Fibroblast of lung (primary cell): ENCODE data around the gene ATP9B.

Source experiments
- EZH2 ChIP-seq: IDR thresholded peaks from 2 replicates; pipeline ENCODE4 v1.5.1; 2012; ENCODE audit warnings: low read length, control low read depth, mild to moderate bottlenecking; ENCODE audit errors: missing control alignments
- TF ChIP-seq, protein P1 (sequence below), 2 donors: IDR thresholded peaks in 1 of 2; conservative IDR thresholded peaks in 1 of 2; 1 replicate in 1 of 2; 2 replicates in 1 of 2; pipeline ENCODE4 v1.5.1; 2011 to 2012; ENCODE audit warnings: low read length in 2 of 2, control low read depth in 1 of 2, inconsistent platforms in 1 of 2, low read depth in 1 of 2, mild to moderate bottlenecking in 1 of 2

GRCh38 chr18:79234438-79234837 is 165.2 kb downstream of the ATP9B start:
- TF ChIP-seq, protein P1, sequence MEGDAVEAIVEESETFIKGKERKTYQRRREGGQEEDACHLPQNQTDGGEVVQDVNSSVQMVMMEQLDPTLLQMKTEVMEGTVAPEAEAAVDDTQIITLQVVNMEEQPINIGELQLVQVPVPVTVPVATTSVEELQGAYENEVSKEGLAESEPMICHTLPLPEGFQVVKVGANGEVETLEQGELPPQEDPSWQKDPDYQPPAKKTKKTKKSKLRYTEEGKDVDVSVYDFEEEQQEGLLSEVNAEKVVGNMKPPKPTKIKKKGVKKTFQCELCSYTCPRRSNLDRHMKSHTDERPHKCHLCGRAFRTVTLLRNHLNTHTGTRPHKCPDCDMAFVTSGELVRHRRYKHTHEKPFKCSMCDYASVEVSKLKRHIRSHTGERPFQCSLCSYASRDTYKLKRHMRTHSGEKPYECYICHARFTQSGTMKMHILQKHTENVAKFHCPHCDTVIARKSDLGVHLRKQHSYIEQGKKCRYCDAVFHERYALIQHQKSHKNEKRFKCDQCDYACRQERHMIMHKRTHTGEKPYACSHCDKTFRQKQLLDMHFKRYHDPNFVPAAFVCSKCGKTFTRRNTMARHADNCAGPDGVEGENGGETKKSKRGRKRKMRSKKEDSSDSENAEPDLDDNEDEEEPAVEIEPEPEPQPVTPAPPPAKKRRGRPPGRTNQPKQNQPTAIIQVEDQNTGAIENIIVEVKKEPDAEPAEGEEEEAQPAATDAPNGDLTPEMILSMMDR (conservative IDR thresholded peaks at IDR 0.05 in 1 of 2, IDR thresholded peaks at IDR 0.05 in 1 of 2; ENCODE audit: low read depth in 1 of 2, low read length in 2 of 2) = no peak
- no peak for TF ChIP-seq EZH2
